ENCODE measurements around the gene EML4. TPM values are rescaled to one million over a fixed set of nuclear protein-coding genes. Genes with fewer than 3 reads are reported as not detected.

The EML4 gene
- polyA plus RNA-seq, 1 donor (not counting 4 experiments of a cell fraction or from before 2014, with no cell fraction given), result 36.4 TPM

GRCh38 chr2:42337356-42337820 is 168.2 kb downstream of the EML4 start:
- no peaks in the 10 kb centered on the region for H4K20me1 ChIP-seq (ENCODE audit: control insufficient read depth, extremely low read depth, insufficient read depth, low read length)
- FAIRE-seq, result no peak
- no peak overlapping the region for H3K4me2 ChIP-seq (ENCODE audit: control insufficient read depth, extremely low read depth, insufficient read depth, low read depth, low read length)
- H3K9me1 ChIP-seq (ENCODE audit: control insufficient read depth, extremely low read depth, insufficient read depth, low read length), result no peaks in the 10 kb centered on the region
- H3K27me3 ChIP-seq (ENCODE audit: control insufficient read depth, extremely low read depth, insufficient read depth, low read length), result no peaks in the 10 kb centered on the region
- TF ChIP-seq CTCF (optimal IDR thresholded peaks at IDR 0.05 in 1 of 3, IDR thresholded peaks at IDR 0.05 in 1 of 3, conservative IDR thresholded peaks at IDR 0.05 in 1 of 3; ENCODE audit: extremely low read depth in 1 of 3, insufficient read depth in 2 of 3, low read length in 3 of 3) (no peak), EZH2 (IDR thresholded peaks at IDR 0.05; ENCODE audit: low read length) (no peak)
- H3K4me3 ChIP-seq (ENCODE audit: control insufficient read depth in 2 of 3, extremely low read depth in 1 of 3, insufficient read depth in 2 of 3, low read depth in 1 of 3, low read length in 3 of 3), result no peak overlapping the region
- DNase-seq (ENCODE audit: low read depth, low spot score), result no peak
- H3K36me3 ChIP-seq (ENCODE audit: control insufficient read depth in 2 of 2, extremely low read depth in 1 of 2, insufficient read depth in 2 of 2, low read length in 2 of 2), result peaks cover 15 to 20% of the 10 kb centered on the region in 2 experiments
- peaks cover 9% of the 10 kb centered on the region for H3K4me1 ChIP-seq (ENCODE audit: control insufficient read depth, extremely low read depth, insufficient read depth, low read length)
- H3K9ac ChIP-seq (ENCODE audit: control insufficient read depth, extremely low read depth, insufficient read depth, low read length), result no peak overlapping the region
- no peaks in the 10 kb centered on the region for H3K9me3 ChIP-seq (ENCODE audit: control insufficient read depth, low read depth, low read length)
- H3K27ac ChIP-seq (ENCODE audit: control insufficient read depth, insufficient read depth, low read length), result no peak overlapping the region
- dilution Hi-C loops (cut with MboI; ENCODE audit: extremely low pct_ligation_motif_present, low sequenced_read_pairs), result no loop called here
- H2AFZ ChIP-seq (ENCODE audit: control insufficient read depth, low read length), result no peak overlapping the region
- H3K79me2 ChIP-seq (ENCODE audit: control insufficient read depth, insufficient read depth, low read length), result peaks cover 14% of the 10 kb centered on the region

- no peak overlapping the region for H3K9ac ChIP-seq (ENCODE audit: control insufficient read depth, extremely low read depth, insufficient read depth, low read length)
- no peaks in the 10 kb centered on the region for H3K9me1 ChIP-seq (ENCODE audit: control insufficient read depth, extremely low read depth, insufficient read depth, low read length)
- H3K4me1 ChIP-seq (ENCODE audit: control insufficient read depth, extremely low read depth, insufficient read depth, low read length), result peaks cover 15% of the 10 kb centered on the region
- no peak overlapping the region for H2AFZ ChIP-seq (ENCODE audit: control insufficient read depth, low read length)
- H3K79me2 ChIP-seq (ENCODE audit: control insufficient read depth, insufficient read depth, low read length), result peaks cover 14% of the 10 kb centered on the region
- no peak overlapping the region for H3K4me2 ChIP-seq (ENCODE audit: control insufficient read depth, extremely low read depth, insufficient read depth, low read depth, low read length)
- TF ChIP-seq CTCF (optimal IDR thresholded peaks at IDR 0.05 in 1 of 3, IDR thresholded peaks at IDR 0.05 in 1 of 3, conservative IDR thresholded peaks at IDR 0.05 in 1 of 3; ENCODE audit: extremely low read depth in 1 of 3, insufficient read depth in 2 of 3, low read length in 3 of 3) (no peak), EZH2 (IDR thresholded peaks at IDR 0.05; ENCODE audit: low read length) (no peak)
- H3K4me3 ChIP-seq (ENCODE audit: control insufficient read depth in 2 of 3, extremely low read depth in 1 of 3, insufficient read depth in 2 of 3, low read depth in 1 of 3, low read length in 3 of 3), result no peak overlapping the region
- dilution Hi-C loops (cut with MboI; ENCODE audit: extremely low pct_ligation_motif_present, low sequenced_read_pairs), result no loop called here
- no peak overlapping the region for H3K27ac ChIP-seq (ENCODE audit: control insufficient read depth, insufficient read depth, low read length)
- DNase-seq (ENCODE audit: low read depth, low spot score) (no peak), FAIRE-seq (no peak)
- peaks cover 15 to 20% of the 10 kb centered on the region in 2 experiments for H3K36me3 ChIP-seq (ENCODE audit: control insufficient read depth in 2 of 2, extremely low read depth in 1 of 2, insufficient read depth in 2 of 2, low read length in 2 of 2)
- H3K27me3 ChIP-seq (ENCODE audit: control insufficient read depth, extremely low read depth, insufficient read depth, low read length), result no peaks in the 10 kb centered on the region
- no peaks in the 10 kb centered on the region for H4K20me1 ChIP-seq (ENCODE audit: control insufficient read depth, extremely low read depth, insufficient read depth, low read length)
- H3K9me3 ChIP-seq (ENCODE audit: control insufficient read depth, low read depth, low read length), result no peaks in the 10 kb centered on the region
Measured at GRCh38 chr2:42337846-42338566, 168.9 kb downstream of the EML4 start.

Data from keratinocyte (primary cell).